Neural cell (in vitro differentiated cells): ENCODE data around the gene GLRA1. TPM values are rescaled to one million over a fixed set of nuclear protein-coding genes. Genes with fewer than 3 reads are reported as not detected.

Experiments used
- H2AFZ ChIP-seq: fragments of 200-600, 300-800 bp; sonication (generic), shearing (Covaris generic); 2 replicates; pipeline ENCODE4 v1.6.0; 2014; ENCODE audit warnings: low read depth, mild to moderate bottlenecking, antibody characterized with exemption, low read length, moderate library complexity
- H3F3A ChIP-seq: fragments of 200-600 bp; shearing (Covaris generic); 2 replicates; pipeline ENCODE4 v1.6.1; 2016; ENCODE audit warnings: mild to moderate bottlenecking, moderate library complexity, mixed read lengths, antibody characterized with exemption, low read length; ENCODE audit not compliant: insufficient read depth, poor library complexity, severe bottlenecking
- H3K27ac ChIP-seq: fragments of 200-600, 300-800 bp; sonication (generic), shearing (Covaris generic); 2 replicates; pipeline ENCODE4 v1.5.1; 2014; ENCODE audit warnings: mild to moderate bottlenecking, low read length, moderate library complexity
- H3K27me3 ChIP-seq: fragments of 300-800, 200-600 bp; sonication (generic), shearing (Covaris generic); 2 replicates; pipeline ENCODE4 v1.6.0; 2014; ENCODE audit warnings: mild to moderate bottlenecking, low read depth, low read length, moderate library complexity; ENCODE audit not compliant: insufficient read depth
- H3K36me3 ChIP-seq: fragments of 300-800, 200-600 bp; sonication (generic), shearing (Covaris generic); 2 replicates; pipeline ENCODE4 v1.5.1; 2014; ENCODE audit warnings: mild to moderate bottlenecking, antibody characterized with exemption, low read length, moderate library complexity; ENCODE audit not compliant: insufficient read depth
- H3K4me2 ChIP-seq: fragments of 300-800, 200-600 bp; sonication (generic), shearing (Covaris generic); 2 replicates; pipeline ENCODE4 v1.6.0; 2014; ENCODE audit warnings: mild to moderate bottlenecking, low read length
- H3K4me3 ChIP-seq: fragments of 300-800, 200-600 bp; sonication (generic), shearing (Covaris generic); 2 replicates; pipeline ENCODE4 v1.5.1; 2014; ENCODE audit warnings: mild to moderate bottlenecking, low read length, moderate library complexity
- H3K79me2 ChIP-seq: fragments of 200-600 bp; shearing (Covaris generic); replicated peaks from 2 replicates; pipeline ENCODE4 v1.6.0; 2014; ENCODE audit warnings: mild to moderate bottlenecking, low read length, moderate library complexity; ENCODE audit not compliant: insufficient read depth
- H3K9ac ChIP-seq: fragments of 300-800, 200-600 bp; sonication (generic), shearing (Covaris generic); 2 replicates; pipeline ENCODE4 v1.6.1; 2016; ENCODE audit warnings: mild to moderate bottlenecking, low read length, mixed read lengths
- H3K9me2 ChIP-seq: fragments of 200-600 bp; shearing (Covaris generic); 2 replicates; pipeline ENCODE4 v1.6.1; 2016; ENCODE audit warnings: mild to moderate bottlenecking, low read length, mixed read lengths; ENCODE audit not compliant: insufficient read depth
- H3K9me3 ChIP-seq: fragments of 200-600, 300-800 bp; sonication (generic), shearing (Covaris generic); 2 replicates; pipeline ENCODE4 v1.6.1; 2016; ENCODE audit warnings: mild to moderate bottlenecking, mixed run types, low read length, moderate library complexity, mixed read lengths
- H4K20me1 ChIP-seq: fragments of 200-600 bp; shearing (Covaris generic); 2 replicates; pipeline ENCODE4 v1.6.1; 2016; ENCODE audit warnings: mild to moderate bottlenecking, mixed run types; ENCODE audit not compliant: insufficient read depth
- EP300 ChIP-seq: fragments of 450-650 bp; conservative IDR thresholded peaks from 2 replicates; pipeline ENCODE4 v1.6.1; 2014; ENCODE audit warnings: antibody characterized with exemption, mild to moderate bottlenecking, moderate library complexity; ENCODE audit not compliant: poor library complexity, severe bottlenecking
- EZH2 ChIP-seq: fragments of 200-600, 300-800 bp; shearing (Covaris generic), sonication (generic); IDR thresholded peaks from 2 replicates; pipeline ENCODE4 v1.6.1; 2014; ENCODE audit warnings: antibody characterized with exemption, low read length, borderline replicate concordance, mild to moderate bottlenecking; ENCODE audit not compliant: insufficient read depth, poor library complexity, severe bottlenecking
- MXI1 ChIP-seq: fragments of 450-650 bp; conservative IDR thresholded peaks from 2 replicates; pipeline ENCODE4 v1.6.1; 2014; ENCODE audit warnings: antibody characterized with exemption, mild to moderate bottlenecking; ENCODE audit not compliant: poor library complexity, severe bottlenecking
- POLR2AphosphoS5 ChIP-seq: IDR thresholded peaks from 2 replicates; pipeline ENCODE4 v1.6.1; 2012
- RAD21 ChIP-seq: fragments of 450-650 bp; conservative IDR thresholded peaks from 2 replicates; pipeline ENCODE4 v1.6.1; 2014; ENCODE audit warnings: antibody characterized with exemption, mild to moderate bottlenecking, moderate library complexity
- SMC3 ChIP-seq: fragments of 450-650 bp; conservative IDR thresholded peaks from 2 replicates; pipeline ENCODE4 v1.6.1; 2014; ENCODE audit warnings: antibody characterized with exemption, mild to moderate bottlenecking, moderate library complexity; ENCODE audit not compliant: poor library complexity
- TAF1 ChIP-seq: IDR thresholded peaks from 2 replicates; pipeline ENCODE4 v1.6.1; 2012; ENCODE audit warnings: low read depth
- polyA plus RNA-seq: library from polyadenylated mRNA; depleted of rRNA; stranded (reverse); fragments of >200 nt; gene quantifications from 2 replicates; pipeline ENCODE4 v1.2.3, GENCODE V29; 2014
- TF ChIP-seq, protein P1 (sequence below): fragments of 450-650 bp; IDR thresholded peaks from 2 replicates; pipeline ENCODE4 v1.5.1; 2014; ENCODE audit warnings: antibody characterized with exemption, mild to moderate bottlenecking, moderate library complexity; ENCODE audit not compliant: poor library complexity, severe bottlenecking
- TF ChIP-seq, protein P2 (sequence below): IDR thresholded peaks from 2 replicates; pipeline ENCODE4 v1.6.1; 2012; ENCODE audit warnings: borderline replicate concordance

Gene GLRA1
- polyA plus RNA-seq, 1 donor from 2014 or later, result not detected

DNA sequence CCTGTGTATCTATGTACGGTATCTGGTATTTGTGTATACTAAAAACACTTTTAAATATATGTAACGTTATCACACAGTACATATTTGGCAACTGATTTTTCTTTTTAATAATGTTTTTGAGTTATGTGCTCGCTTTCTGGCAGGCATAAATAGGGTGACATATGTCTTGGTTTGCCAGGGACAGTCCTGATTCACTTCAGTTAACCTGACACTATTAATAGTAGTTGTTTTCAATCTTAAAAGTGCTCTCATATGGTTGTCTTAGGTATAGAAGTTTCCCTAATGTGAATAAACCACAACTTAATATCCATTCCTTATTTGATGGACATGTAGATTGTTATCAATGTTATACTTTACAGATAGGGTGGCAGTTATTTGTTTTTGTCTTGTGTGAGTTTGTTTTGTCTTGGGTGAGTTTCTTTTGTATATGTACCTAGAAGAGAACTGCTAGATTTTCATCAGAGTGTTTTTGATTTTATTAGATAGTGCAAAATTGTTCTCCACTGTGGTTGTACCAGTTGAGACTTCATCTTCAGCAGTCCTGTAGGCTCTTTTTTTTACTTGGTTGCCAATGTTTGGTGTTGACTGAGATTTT lies 145.0 kb downstream of the GLRA1 start:
- no peak overlapping the region for H3K4me2 ChIP-seq
- H3K9me2 ChIP-seq, result no peaks in the 10 kb centered on the region
- no peak overlapping the region for H2AFZ ChIP-seq
- peaks cover 100% of the 10 kb centered on the region for H3K79me2 ChIP-seq
- no peaks in the 10 kb centered on the region for H3K9me3 ChIP-seq
- no peak overlapping the region for H3K27ac ChIP-seq
- no peak overlapping the region for H3K4me3 ChIP-seq
- TF ChIP-seq MXI1 (no peak), EZH2 (no peak), RAD21 (no peak), SMC3 (no peak)
- TF ChIP-seq, protein P1, sequence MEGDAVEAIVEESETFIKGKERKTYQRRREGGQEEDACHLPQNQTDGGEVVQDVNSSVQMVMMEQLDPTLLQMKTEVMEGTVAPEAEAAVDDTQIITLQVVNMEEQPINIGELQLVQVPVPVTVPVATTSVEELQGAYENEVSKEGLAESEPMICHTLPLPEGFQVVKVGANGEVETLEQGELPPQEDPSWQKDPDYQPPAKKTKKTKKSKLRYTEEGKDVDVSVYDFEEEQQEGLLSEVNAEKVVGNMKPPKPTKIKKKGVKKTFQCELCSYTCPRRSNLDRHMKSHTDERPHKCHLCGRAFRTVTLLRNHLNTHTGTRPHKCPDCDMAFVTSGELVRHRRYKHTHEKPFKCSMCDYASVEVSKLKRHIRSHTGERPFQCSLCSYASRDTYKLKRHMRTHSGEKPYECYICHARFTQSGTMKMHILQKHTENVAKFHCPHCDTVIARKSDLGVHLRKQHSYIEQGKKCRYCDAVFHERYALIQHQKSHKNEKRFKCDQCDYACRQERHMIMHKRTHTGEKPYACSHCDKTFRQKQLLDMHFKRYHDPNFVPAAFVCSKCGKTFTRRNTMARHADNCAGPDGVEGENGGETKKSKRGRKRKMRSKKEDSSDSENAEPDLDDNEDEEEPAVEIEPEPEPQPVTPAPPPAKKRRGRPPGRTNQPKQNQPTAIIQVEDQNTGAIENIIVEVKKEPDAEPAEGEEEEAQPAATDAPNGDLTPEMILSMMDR, result no peak
- H4K20me1 ChIP-seq, result no peaks in the 10 kb centered on the region
- H3K9ac ChIP-seq, result no peak overlapping the region
- no peaks in the 10 kb centered on the region for H3K27me3 ChIP-seq
- no peaks in the 10 kb centered on the region for H3F3A ChIP-seq
- H3K36me3 ChIP-seq, result no peaks in the 10 kb centered on the region

DNA sequence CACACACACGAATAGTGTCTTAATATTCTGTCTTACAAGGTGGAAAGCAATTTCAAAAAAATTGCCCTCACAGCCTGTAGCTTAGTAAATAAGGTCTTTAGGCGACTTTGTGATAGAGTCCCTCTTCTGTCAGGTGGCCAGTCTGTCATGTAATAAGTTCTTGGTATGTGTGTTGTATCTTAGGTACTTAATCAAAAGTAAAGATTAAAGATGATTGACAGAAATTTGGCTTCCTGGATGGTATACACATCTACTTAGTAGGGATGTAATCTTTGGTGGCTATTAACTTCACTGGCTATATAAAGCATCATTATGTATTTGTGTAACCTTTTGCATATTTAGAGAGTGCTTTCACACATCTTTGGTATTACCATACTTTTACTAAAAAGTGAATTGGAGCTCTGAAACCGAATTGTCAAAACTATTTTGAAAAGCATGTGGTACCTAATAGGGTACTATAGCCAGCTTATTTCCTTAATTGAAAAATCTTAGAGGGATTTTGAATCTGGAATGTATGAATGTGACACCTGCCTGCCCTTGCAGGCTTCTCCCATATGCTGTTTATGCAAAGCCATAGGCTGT lies 149.5 kb downstream of the GLRA1 start:
- TF ChIP-seq, protein P2, sequence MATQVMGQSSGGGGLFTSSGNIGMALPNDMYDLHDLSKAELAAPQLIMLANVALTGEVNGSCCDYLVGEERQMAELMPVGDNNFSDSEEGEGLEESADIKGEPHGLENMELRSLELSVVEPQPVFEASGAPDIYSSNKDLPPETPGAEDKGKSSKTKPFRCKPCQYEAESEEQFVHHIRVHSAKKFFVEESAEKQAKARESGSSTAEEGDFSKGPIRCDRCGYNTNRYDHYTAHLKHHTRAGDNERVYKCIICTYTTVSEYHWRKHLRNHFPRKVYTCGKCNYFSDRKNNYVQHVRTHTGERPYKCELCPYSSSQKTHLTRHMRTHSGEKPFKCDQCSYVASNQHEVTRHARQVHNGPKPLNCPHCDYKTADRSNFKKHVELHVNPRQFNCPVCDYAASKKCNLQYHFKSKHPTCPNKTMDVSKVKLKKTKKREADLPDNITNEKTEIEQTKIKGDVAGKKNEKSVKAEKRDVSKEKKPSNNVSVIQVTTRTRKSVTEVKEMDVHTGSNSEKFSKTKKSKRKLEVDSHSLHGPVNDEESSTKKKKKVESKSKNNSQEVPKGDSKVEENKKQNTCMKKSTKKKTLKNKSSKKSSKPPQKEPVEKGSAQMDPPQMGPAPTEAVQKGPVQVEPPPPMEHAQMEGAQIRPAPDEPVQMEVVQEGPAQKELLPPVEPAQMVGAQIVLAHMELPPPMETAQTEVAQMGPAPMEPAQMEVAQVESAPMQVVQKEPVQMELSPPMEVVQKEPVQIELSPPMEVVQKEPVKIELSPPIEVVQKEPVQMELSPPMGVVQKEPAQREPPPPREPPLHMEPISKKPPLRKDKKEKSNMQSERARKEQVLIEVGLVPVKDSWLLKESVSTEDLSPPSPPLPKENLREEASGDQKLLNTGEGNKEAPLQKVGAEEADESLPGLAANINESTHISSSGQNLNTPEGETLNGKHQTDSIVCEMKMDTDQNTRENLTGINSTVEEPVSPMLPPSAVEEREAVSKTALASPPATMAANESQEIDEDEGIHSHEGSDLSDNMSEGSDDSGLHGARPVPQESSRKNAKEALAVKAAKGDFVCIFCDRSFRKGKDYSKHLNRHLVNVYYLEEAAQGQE, result no peak
- TF ChIP-seq SMC3, result no peak
- no peak for TF ChIP-seq TAF1
- TF ChIP-seq MXI1, result no peak
- no peak for TF ChIP-seq RAD21
- no peak for TF ChIP-seq POLR2AphosphoS5
- no peak for TF ChIP-seq EZH2
- TF ChIP-seq, protein P1, result no peak
- no peak for TF ChIP-seq EP300
- H3K27ac ChIP-seq, result no peak overlapping the region
- no peak overlapping the region for H3K9ac ChIP-seq
- peaks cover 67% of the 10 kb centered on the region for H3K79me2 ChIP-seq
- peak overlapping the region; percentile 73 for H3K4me3 ChIP-seq
- H3K9me2 ChIP-seq, result no peaks in the 10 kb centered on the region
- no peaks in the 10 kb centered on the region for H3K27me3 ChIP-seq
- no peak overlapping the region for H3K4me2 ChIP-seq
- no peaks in the 10 kb centered on the region for H3K9me3 ChIP-seq
- H3F3A ChIP-seq, result no peaks in the 10 kb centered on the region
- H3K36me3 ChIP-seq, result no peaks in the 10 kb centered on the region
- H4K20me1 ChIP-seq, result peaks cover 5% of the 10 kb centered on the region
- no peak overlapping the region for H2AFZ ChIP-seq
